ENCODE data around the gene RNF10.

DNA sequence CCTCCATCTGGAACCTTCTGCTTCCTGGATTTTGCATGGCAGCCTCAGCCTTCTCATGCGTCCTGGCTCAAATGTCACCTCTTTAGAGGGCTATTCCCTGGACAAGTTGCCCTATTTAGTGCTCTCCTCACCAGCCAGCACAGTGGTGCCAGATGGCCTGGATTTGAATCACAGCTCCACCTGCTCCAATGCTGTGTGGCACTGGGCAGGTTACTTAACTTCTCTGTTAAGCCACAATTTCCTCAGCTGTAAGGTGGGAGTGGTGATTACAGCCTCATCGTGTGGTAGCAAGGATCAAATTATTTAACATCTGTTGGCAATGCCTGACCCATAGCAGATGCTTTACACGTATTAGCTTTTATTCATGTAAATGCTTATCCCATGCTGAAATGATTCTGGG lies 63.7 kb downstream of the RNF10 start:
- TF ChIP-seq TARDBP (IDR thresholded peaks at IDR 0.05; ENCODE audit: borderline replicate concordance) (no peak), CTCF (IDR thresholded peaks at IDR 0.05 in 2 of 3, conservative IDR thresholded peaks at IDR 0.05 in 1 of 3; ENCODE audit: control insufficient read depth in 2 of 3, extremely low read depth in 1 of 3, insufficient read depth in 1 of 3, low read depth in 3 of 3, low read length in 3 of 3) (no peak), CHD2 (IDR thresholded peaks at IDR 0.05; ENCODE audit: borderline replicate concordance, low read depth, low read length) (no peak), NRF1 (conservative IDR thresholded peaks at IDR 0.05; ENCODE audit: low read depth, low read length) (no peak), ZNF622 (IDR thresholded peaks at IDR 0.05) (no peak), SMC3 (IDR thresholded peaks at IDR 0.05; ENCODE audit: borderline replicate concordance, low read length) (no peak), EZH2 (IDR thresholded peaks at IDR 0.05; ENCODE audit: borderline replicate concordance, control insufficient read depth, low read depth, low read length) (no peak), BRCA1 (IDR thresholded peaks at IDR 0.05; ENCODE audit: low read depth, low read length) (no peak), SREBF2 (IDR thresholded peaks at IDR 0.05; ENCODE audit: low read length) (no peak), CBFB (IDR thresholded peaks at IDR 0.05; ENCODE audit: low read depth) (no peak), SIN3A (IDR thresholded peaks at IDR 0.05; ENCODE audit: low read depth, low read length) (no peak)

All from GM12878 (cell line).